ENCODE data around the gene COL6A2.
"Not testable (repeated sequence)": the region's sequence is repeated elsewhere in the genome, so short reads cannot be mapped to it uniquely, and the experiment has no call there.

Gene COL6A2

GRCh38 chr21:46079352-46080170, 18.4 kb upstream of the COL6A2 start:
- DNase-seq: peak; percentile 70

- no peak for DNase-seq
Observed at GRCh38 chr21:46080171-46081021, 17.5 kb upstream of the COL6A2 start.

DNA sequence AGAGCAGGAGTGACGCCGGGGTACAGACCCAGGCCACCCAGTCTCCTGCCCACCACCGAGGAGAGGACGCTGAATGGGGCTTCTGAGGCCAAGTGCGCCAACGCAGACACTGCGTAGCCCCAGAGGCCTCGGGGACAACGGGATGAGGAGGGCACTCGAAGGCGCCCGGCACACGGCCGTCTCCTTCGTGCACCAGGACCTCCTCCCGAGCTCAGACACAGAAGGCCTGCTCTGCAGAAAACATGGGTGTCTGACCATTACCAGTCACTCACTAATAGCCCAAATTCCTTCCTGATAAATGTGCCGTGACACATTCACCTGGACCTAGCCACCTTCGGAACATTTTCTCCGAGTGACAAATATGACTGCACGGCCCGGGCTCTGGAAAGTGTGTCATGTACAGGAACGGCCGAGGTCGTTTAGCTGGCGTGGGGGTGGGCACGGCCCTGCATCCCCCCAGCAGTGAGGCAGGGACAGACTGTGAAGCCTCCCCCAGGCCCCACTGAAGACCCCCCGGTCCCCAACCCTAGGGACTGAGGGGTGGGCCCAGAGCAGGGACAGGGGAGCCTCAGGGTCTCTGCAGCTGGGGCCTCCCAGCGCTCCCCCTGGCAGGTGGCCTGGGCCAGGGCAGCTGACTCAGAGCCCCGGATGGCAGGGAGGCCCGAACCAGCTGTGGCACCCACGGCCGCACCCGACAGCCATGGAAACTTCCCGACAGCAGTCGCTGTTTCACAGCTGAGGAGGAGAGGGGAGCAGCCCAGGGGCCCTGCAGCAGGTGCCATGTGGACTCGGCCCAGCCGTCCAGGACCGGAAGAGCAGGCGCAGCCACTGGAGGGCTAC, 16.7 kb upstream of the COL6A2 start:
- DNase-seq: no peak

GRCh38 chr21:46081862-46082712, 15.8 kb upstream of the COL6A2 start:
- DNase-seq: no peak

DNA sequence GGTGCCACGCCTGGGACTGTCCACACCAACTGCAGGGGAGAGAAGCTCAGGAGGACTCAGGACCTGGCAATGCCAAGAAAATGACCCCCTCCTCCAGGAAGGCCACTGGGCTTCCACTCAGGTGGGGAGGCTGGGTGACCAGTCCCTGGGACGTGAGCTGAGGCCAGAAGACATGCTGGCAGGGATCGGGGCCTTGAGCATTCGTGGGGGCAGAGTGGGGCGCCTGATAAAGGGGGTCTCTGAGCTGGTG, 15.3 kb upstream of the COL6A2 start:
- DNase-seq: no peak

GRCh38 chr21:46082963-46083790, 14.7 kb upstream of the COL6A2 start:
- DNase-seq: no peak

DNA sequence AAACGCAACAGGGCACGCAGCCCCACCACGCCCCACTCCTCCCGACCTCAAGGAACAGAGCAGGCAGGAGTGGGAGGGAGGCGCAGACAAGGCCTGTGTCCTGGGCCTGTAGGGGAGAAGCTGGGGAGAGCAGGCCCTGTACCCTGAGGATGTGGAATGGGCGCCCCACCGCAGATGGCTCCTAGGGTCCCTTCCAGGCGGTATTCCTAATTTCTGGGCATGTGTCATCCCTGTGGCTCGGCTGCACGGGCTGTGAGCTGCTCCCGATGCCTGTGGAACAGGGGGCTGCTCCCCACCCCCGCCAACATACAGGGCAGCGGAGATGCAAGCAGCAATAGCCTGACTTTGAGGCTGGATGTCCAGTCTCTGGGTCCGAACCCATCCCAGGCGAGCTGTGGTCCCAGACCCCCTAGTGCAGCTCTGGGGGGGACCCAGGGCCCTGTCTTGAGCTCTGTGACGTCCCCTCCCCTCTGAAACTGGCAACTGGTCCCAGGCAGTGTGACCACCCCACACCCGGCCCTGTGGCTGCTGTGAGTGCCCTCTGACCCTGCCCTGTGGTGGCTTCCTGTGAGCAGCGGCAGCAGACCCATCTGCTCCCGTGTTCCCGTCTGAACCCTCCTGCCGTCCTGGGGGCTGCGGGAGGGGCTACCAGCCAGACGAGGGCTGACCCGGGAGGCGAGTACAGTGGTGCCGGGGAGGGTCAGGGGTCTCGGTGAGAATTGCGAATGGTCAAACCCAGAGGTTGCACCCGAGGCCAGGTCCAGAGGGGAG, 13.9 kb upstream of the COL6A2 start:
- no peak for DNase-seq

DNA sequence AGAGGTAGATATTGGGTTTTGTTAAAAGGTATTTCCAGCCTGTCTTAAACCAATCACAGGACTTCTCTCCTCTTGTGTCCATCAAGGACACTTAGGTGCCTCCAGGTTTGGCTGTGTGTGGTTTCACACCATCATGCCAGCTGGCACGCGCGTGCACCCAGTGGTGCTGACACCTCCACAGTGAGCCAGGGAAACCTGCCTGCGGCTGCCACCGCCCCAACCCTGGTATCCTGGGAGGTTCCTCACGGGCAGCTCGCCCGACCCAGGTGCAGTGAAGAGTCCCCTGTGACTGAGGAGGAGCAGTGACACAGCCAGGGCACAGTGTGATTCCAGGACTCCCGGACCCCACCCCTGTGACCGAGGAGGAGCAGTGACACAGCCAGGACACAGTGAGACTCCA, 13.2 kb upstream of the COL6A2 start:
- no peak for DNase-seq

- not testable (repeated sequence) for DNase-seq
Observed at GRCh38 chr21:46085259-46085658, 12.7 kb upstream of the COL6A2 start.

- no peak for DNase-seq
Observed at GRCh38 chr21:46087641-46088040, 10.3 kb upstream of the COL6A2 start.

GRCh38 chr21:46088189-46088588, 9.7 kb upstream of the COL6A2 start:
- DNase-seq: no peak

DNA sequence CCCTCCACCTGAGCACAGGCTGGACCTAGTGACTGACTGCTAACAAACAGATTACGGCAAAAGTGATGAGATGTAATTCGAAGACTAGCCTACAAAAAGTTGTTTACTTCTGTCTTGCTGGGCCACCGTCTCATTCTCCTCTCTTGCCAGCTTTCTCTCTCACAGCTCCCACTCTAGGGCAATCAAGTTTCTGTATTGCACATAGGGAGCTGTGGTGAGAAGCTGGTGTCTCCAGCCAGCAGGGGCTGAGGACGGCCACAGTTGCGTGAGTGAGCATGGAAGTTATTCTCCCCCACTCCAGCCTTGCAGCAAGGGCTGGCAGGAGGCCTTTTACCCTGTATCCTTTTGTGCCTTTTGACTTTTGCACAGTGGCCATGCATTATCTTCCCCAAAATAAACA, 8.6 kb upstream of the COL6A2 start:
- DNase-seq: no peak

GRCh38 chr21:46091118-46091517, 6.8 kb upstream of the COL6A2 start:
- DNase-seq: no peak

- no peak for DNase-seq
Observed at GRCh38 chr21:46091631-46092025, 6.3 kb upstream of the COL6A2 start.

DNA sequence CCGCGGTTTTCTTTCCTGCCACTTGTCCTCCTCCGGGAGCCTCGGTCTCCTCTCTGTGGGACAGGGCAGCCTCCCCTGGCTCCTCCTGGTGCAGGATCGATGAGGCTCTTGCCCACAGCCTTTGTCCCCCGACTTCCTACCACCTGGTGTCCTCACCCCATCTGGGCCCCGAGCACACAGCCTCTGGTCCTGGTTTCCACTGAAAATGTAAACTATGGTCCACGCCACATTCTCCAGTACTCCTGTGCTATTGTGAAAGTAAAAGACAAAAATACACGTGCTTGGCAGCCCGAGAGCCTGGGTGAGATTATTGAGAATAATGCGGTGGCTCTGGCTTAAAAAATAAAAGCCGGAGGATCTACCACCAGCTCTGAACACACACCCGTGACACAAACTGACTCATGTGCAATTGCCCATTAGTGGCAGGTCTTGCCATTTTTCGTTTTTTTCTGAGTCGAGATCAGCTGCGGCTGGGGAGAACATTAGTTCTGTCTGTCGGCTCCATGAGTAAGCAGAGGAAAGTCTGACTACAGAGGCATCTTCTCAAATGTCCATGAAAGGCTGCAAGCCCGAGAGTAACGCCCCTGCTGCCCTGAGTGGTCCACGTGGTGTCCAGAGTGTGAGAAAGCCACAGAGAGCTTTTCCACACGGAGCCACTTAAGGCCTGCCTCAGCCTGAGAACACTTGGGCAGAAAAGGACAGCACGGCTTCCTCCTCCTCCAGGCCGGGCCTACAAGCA, 5.7 kb upstream of the COL6A2 start:
- peak; percentile 89 for DNase-seq

DNA sequence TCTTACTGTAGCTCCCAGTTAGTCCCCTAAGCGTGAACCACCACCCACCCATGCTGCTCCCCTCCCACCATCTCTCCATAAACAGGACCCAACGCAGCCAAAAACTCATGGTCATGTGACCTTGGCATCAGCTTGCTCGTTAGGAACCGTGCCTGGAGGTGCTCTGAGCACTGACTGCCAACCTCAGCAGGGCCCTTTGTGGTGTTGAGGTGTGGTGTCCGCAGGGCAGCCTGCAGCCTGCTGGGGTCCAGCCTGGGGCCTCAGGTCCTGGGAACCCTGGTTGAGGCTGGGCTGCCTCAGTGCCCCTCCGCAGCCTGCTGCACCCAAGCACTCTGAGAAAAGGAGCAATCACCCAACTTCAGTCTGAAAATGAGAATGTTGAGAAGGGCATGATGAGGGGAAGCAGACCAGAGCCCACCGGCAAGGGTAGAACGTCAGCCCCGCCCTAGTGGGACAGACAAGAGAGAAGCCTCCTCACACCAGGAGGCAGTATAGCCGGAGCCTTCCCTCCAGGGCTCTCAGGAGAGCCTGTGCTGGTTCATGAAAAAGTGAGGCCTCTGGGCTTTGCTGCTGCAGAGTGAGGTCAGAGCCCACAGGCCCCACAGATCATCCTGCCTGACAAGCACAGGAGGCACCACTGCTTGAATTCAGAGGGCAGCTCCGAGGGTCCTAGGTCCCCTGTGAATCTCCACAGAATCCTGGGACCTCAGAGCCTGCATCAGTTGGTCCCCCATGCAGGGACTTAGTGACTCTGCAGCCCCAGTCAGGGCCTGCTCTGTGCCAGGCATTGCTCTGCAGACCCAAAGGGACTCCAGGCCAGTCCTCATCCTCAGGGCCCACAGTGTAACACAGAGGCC, 4.9 kb upstream of the COL6A2 start:
- no peak for DNase-seq

DNA sequence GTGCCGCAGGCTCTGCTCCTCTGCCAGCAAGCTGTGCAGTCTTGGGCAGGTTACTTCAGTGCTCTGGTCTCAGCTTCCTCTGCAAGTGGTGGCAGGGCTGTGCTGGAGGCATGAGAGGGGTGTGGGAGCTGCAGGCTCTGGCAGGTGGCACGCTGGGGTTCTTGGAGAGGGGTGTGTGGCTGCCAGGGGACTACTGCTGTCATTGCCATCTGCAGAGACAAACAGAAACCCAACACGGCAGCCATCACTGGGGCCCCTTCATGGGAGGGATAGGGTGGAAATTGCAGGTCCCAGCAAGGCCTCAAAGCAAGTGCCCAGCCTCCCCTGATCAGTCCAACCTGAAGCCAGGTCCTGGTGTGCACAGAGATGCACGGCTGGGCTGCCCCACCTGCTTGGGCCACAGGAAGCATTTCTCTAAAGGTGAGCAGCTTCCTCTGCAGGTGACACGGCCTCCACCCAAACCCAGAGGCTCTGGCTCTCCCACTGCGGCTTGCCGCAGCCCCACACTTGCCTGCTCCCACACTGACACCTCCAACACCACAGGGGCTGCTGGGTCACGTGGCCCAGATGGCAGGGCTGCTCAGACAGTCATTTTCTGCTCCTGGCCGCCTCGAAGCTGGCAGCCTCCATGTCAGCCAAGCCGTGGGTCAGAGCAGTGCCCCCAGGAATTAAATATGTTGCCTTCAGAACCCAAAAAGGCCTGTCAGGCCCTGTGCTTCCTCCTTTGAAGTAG, 4.1 kb upstream of the COL6A2 start:
- DNase-seq: no peak

- no peak for DNase-seq
Observed at GRCh38 chr21:46094401-46095082, 3.4 kb upstream of the COL6A2 start.

Data from amniotic stem cell (primary cell).